ENCODE results near the gene ITGA5.

Gene ITGA5

DNA sequence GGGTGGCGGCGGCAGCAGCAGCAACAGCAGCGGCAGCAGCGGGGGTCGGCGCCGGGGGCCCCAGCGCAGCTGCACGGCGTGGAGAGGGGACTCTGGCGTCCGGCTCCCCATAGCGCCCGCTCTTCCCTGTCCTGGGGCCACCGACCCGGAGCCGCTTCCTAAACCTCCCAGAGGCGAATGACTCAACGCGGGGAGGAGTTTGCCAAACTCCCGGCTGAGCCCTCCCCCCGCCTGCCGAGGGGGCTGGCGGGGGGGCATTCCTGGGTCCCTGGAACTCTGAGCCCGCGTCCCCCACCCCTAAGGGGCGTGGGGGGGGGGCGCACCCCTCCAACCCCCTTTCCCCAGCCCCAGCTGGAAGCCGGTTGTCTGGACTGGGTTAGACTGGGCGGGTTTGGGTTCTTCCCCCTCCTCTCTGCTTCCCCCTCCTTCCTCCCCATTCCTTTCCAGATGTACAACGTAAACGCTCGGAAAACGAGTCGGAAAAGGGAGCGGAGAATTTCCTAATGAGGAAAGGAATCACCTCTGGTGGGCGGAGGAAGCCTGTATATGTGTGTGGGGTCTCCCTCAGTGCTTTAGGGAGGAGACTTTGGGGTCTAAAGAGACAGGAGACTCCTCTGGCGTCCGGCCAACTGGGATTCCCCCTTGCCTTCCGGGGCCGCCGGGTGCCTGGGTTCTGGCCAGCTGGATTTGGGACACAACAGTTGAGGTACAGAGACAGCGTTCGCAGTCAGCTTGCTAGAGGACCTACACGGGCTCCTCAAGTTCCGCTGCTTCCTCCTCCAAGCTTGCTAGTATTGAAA, at the start of gene ITGA5:
Gene ITGA5 (minus strand): TSS at position 179 of the 800 bp plus-strand sequence. CDS start 68 bp downstream, at position 111.
- DNase-seq (ENCODE audit: low read depth) = no peak

DNA sequence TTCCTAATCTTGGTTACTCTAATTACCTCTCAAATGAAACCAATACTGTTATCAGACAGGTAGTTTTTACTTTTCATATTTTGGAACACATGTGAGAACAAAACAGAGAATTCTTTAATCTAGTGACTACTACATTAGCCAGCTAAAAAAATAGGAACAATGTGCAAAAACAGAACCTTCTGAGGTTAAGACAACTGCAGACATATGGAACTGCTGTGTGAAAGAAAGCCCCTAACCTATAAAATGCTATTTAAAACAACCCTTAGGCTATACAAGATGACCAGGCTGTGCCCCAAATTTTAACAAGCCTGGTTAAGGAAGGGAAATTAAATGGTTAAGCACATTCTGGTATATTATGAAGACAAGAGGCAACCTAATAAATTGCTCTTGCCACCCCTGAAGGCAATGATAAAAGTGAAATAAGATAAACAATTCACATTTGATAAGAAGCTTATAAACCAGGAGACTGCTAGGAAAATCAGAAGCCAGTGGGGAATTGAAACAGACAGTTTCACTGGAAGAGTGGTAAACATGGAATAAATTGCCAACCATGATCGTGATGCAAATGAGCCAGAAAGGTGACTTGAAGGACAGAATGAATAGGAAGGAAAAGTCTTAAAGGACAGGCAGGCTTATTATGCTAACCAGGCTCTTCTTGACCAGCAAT, 46.9 kb upstream of the ITGA5 start:
- DNase-seq (ENCODE audit: low read depth) = no peak

DNA sequence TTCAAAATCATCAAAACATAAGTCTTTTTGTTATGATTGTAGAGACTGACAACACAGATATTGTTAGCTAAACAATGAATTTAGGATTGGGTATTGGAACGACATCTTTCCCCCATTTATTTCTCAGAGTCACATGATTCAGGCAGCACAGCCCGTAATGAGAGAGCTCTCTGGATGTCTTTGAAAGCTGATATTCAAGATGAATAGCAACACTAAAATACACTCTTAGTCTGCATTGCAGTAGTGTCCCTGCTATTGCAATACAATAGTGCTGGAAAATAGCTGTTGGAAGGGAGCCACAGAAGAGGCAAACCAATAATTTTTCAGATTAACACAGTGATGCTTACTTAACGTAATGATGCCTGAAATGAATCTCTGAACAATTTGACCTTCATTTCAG, 44.4 kb upstream of the ITGA5 start:
- no peak for DNase-seq (ENCODE audit: low read depth)

- peak; percentile 77 for DNase-seq (ENCODE audit: low read depth)
These were observed 44.0 kb upstream of the ITGA5 start for GRCh38 chr12:54463034-54463433.

DNA sequence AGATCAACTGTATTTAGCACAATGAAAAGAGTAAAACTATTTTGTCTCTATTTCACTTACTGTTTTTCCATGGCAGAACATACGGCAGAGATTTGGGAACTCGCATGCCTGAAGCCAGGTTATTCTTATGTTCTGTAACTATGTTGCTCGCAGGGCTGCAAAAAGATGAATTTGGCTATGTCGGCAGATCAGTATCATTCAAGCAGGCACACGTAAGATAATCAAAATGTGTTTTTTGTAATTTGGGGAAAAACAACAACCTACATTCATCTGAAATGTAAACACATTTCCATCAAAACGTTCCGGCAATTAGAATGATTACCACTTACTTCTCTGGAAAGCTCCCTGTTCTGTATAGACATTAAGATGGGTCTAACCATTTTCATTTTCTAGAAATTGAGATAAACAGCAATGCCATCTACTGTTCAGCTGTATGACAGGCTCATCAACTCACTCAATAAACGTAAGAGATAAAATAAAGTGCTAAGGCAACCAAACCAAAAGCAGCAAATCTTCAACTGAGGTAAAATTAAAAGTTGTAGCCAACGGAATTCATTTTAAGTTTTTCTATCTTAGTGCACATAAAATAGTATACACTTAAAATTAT, 41.4 kb upstream of the ITGA5 start:
- DNase-seq (ENCODE audit: low read depth) = no peak

- no peak for DNase-seq (ENCODE audit: low read depth)
These were observed 40.3 kb upstream of the ITGA5 start for GRCh38 chr12:54459355-54459754.

DNA sequence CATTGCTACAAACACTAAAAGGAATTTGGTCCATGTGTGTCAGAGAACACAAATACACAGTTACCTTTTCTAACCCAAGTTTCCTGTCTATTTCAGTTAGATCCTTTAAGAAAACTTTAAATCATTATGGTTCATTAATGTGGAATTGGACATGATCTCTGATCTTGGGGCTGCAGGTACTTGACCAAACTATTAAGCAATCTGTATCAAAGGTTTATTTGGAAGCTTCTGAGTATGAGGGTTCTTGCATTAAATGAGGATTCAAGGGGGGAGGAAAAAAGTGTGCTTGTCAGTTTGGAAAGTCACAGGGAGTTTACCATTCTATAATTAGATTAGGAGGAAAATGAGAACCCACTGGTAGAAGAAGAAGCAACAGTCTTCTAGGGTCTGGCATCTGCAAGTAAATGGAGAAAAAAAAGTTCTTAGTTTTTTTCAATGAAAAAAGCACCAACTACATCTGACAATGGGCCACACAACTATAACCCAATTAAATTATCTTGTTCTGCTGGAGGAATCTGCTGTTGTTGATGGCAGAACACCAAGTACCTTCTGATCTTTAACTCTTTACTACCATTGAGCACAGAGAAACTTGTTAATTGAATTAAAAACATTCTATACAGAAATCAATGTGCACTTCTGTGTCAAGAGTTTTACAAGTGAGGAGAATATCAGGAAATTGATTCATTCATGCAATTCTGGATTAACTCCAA, 36.8 kb upstream of the ITGA5 start:
- DNase-seq (ENCODE audit: low read depth) = no peak

DNA sequence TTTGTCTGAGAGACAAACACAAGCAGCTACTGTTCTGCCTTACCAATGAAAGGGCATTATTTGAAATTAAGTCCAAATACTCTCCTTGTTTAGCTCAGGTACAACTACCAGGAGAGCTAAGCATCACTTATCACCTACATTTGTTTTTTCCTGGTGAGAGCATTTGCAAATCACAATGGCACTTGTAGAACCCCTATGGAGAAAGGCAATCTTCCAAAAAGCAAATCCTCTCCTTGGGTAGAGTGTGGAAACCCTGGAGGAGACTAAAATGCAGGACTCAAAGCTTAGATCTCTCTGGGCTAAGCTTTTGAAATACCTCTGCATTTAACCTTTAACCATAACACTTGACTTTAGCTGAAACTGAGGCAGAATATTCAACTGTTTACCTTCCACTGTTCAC, 33.6 kb upstream of the ITGA5 start:
- no peak for DNase-seq (ENCODE audit: low read depth)

DNA sequence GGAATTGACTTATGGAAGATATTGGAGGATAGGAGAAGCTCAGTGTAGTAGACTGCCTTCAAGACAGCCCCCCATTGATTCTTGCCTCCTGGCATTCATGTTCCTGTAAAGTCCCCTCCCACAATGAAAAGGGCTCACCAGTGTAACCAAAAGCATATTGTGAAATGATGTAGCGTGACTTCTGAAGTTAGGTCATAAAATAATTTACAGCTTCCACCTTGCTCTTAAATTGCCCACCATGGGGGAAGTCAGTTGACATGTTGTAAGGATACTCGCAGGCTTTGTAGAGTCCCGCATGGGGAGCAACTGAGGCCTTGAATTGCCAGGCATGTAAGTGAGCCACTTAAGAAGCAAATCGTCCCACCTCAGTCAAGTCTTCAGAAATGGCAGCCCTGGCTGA, 29.3 kb upstream of the ITGA5 start:
- no peak for DNase-seq (ENCODE audit: low read depth)

- no peak for DNase-seq (ENCODE audit: low read depth)
These were observed 28.9 kb upstream of the ITGA5 start for GRCh38 chr12:54447917-54448316.

DNA sequence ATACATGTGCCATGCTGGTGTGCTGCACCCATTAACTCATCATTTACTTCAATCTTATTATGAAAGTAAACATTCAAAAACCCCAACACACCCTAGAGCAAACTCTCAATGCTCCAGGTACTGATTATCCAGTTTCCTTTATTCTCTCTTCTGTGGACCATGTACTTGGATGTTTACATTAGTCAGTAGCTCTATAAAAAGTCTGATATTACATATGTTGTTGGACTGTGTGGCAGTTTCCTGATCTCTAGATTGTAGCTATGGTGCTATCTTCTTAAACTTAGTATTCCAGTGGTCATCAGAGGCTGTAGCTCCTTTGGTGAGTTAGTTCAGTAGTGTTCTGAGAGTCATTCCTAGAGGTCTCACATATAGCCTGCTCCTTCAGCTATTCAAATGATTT, 25.1 kb upstream of the ITGA5 start:
- no peak for DNase-seq (ENCODE audit: low read depth)

DNA sequence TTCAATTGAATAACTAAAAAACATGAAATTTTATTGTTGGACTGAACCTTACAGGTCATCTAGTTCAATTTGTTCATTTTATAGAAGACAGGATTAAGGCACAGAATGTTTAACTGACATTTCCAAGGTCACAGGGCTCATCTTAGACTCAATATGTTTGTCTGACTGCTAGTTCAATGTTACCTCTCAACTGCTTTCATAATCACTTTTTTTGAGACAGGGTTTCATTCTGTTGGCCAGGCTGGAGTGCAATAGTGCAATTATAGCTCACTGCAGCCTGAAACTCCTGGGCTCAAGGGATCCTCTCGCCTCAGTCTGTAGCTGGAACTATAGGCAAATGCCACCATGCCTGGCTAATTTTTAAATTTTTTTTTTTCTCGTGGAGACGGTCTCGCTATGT, 24.4 kb upstream of the ITGA5 start:
- no peak for DNase-seq (ENCODE audit: low read depth)

GRCh38 chr12:54442961-54443360, 23.9 kb upstream of the ITGA5 start:
- no peak for DNase-seq (ENCODE audit: low read depth)

DNA sequence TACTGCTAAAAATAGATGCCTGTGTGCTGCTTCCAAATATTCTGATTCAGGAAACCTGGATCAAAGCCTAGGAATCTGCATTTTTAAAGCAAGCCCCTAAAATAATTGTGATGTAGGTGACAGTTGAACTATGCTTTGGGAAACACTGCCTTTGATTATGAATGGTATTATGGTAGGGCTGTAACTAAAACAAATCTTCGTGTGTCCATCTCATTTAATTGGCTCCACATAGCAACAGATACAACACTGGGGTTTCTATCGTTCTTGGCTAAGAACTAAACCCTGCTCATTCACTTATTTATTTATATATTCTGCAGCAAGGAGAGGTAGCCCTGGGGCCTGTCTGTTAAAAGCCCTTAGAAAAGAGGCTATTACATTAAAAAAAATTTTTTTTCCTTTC, 23.0 kb upstream of the ITGA5 start:
- DNase-seq (ENCODE audit: low read depth) = no peak

DNA sequence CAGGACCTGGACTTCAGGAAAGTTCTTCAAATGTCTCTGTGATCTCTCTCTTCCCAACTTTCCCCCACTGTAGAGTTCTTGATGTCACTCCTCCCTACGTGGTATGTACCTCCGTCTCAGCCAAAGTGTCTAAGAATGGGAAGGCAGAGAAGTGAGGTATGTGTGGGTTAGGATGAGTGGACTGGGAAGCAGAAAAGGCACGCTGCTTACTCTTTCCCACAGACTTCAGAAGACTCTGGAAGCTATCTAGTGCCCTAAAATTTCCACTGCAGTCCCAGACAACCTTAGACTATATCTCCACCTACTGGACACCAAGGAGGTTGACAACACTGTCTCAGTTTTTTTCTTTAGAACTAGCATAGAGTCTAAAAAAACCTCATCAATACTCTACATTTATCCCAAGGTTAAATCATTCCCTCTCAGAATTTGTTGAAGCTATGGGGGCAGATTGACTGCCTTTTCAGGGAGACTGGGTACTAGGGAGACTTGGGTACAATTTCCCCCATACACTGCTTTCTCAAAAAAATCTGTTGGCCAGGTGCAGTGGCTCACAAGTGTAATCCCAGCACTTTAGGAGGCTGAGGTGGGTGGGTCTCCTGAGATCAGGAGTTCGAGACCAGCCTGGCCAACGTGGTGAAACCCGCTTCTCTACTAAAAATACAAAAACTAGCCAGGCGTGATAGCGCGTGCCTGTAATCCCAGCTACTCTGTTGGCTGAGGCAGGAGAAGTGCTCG, 20.6 kb upstream of the ITGA5 start:
- DNase-seq (ENCODE audit: low read depth) = peak; percentile 65

- no peak for DNase-seq (ENCODE audit: low read depth)
These were observed 20.0 kb upstream of the ITGA5 start for GRCh38 chr12:54439096-54439495.

DNA sequence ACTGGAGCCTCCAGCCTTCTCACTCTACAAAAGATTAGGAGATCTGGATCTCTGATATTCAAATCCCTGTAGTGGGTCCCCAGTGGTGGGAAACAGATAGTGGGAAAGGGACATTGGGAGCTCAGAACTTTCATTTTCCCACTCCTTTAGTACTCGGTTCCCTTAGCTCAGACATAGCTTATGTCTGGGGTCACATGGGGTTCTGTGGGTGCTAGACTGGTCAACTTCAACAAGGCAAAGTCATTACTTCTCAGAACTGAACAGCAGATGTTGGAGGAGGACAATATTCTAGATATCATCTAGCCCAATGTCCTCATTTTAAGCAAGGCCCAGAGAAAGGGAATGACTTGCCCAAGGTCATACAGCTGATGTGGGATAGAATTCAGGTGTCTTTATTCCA, 19.5 kb upstream of the ITGA5 start:
- DNase-seq (ENCODE audit: low read depth) = no peak

DNA sequence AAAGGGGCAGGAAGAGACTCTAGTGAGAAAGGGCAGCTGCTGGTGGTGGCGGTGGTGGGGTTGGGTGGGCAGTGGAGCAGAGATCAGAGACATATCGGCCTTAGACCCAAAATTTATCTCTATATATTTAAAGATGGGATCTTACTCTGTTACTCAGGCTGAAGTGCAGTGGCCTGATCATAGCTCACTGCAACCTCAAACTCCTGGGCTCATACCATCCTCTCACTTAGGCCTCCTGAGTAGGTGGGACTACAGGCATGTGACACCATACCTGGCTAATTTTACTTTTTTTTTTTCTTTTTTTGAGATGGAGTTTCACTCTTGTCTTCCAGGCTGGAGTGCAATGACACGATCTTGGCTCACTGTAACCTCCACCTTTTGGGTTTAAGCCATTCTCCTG, 18.6 kb upstream of the ITGA5 start:
- no peak for DNase-seq (ENCODE audit: low read depth)

DNA sequence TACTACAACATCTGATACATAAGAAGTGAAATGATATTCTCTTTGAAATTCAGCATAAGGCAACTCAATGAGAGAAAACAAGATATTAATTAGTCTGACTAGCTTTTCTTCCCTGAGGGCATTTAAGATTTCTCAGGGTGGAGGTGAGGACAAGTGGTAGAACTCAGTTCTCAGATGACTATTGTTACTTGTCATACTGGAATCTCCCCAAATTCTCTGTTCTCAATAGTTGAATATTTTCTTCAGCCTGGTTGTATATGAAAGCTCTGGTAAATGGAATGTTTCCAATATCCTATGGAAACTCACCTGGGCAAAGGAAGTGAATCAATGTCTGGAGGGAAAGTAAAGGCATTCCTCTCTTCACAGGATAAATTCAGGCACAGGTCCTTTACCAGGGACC, 18.2 kb upstream of the ITGA5 start:
- DNase-seq (ENCODE audit: low read depth) = no peak

DNA sequence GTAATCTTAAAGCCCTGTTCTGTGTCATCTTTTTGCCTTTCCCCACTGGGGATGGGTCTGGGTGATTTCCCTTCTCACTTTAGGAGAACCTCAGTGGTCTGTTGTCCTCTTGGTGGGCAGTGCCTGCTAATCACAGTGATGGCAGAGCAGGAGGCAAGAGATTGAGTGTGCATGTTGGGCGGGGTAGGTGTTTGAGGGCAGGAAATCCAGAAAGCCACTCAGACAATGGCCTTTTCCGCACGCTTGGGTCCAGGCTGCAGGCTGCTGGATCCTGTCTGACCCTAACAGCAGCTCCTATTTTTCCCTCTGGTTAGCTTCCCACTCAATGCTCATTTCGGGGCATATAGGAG, 13.7 kb upstream of the ITGA5 start:
- no peak for DNase-seq (ENCODE audit: low read depth)

DNA sequence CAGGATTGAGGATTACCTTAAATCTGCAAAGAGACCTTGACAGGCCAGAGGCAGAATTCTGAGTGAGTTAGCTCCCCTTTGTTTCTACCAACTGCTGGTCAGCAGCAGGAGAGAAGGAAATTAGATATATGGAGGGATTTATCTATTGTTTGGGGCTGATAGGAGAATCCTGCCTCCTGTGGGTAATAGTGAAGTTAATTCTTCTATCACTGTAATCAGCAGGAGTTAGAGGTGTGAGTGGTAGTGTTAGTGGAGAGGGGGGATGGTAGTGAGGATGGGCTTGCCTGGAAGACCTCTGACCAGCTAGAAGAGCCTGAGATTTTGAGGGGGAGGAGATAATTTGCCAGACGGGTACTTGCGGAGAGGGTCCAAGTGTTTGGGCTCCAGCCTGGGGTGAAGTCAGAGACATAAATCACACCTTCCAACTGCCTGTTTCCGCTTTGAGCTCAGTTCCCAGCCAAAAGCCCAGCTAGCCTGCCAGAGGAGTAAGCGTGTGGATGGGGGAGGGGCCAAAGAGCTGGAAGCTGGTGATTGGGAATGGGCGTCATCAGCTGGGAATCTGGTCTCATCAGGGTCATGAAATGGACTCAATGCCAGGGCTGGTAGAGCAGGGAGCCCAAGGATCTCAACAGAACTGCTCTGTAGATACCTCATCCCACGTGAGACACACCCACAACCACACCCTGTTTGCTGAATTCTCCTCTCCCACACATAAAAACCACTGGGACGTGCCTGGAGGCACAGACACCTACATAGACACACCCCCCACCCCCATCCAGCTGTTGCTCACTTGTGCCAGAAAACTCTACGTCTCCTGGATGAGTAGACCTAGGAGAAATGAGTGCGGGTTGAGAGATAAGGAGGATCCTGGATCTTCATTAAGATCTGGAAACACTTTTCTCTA, 13.1 kb upstream of the ITGA5 start:
- peak; percentile 69 for DNase-seq (ENCODE audit: low read depth)
